Gastroesophageal sphincter (tissue), 4 donors: ENCODE measurements around the gene TNFAIP8. TPM values are rescaled to one million over a fixed set of nuclear protein-coding genes. Genes with fewer than 3 reads are reported as not detected.
"Not testable (repeated sequence)": the region's sequence is repeated elsewhere in the genome, so short reads cannot be mapped to it uniquely, and the experiment has no call there.

Experiments used
- ATAC-seq: fragments of 150-250 bp; one replicate; pipeline ENCODE4 v1.9.1; 2016; ENCODE audit warnings: mild to moderate bottlenecking, moderate library complexity
- H3K27ac ChIP-seq, 4 donors: fragments of 200-600 bp; sonication (generic) in 3 of 4; 1 replicate in 3 of 4; 2 replicates in 1 of 4; pipeline ENCODE4 v1.5.1; 2016 to 2019
- H3K27me3 ChIP-seq: fragments of 200-600 bp; sonication (generic); one replicate; pipeline ENCODE4 v1.5.1; 2019
- H3K36me3 ChIP-seq, 2 donors: fragments of 200-600 bp; sonication (generic); one replicate each; pipeline ENCODE4 v1.5.1; 2019; ENCODE audit warnings: control low read depth in 1 of 2
- H3K4me1 ChIP-seq, 3 donors: fragments of 200-600 bp; sonication (generic); 1 replicate in 2 of 3; 2 replicates in 1 of 3; pipeline ENCODE4 v1.5.1; 2016 to 2019; ENCODE audit warnings: control low read depth in 2 of 3
- H3K4me3 ChIP-seq, 2 donors: fragments of 200-600 bp; sonication (generic); one replicate each; pipeline ENCODE4 v1.5.1; 2019; ENCODE audit warnings: mild to moderate bottlenecking in 1 of 2, moderate library complexity in 1 of 2
- H3K9me3 ChIP-seq, 3 donors: fragments of 200-600 bp; sonication (generic); one replicate each; pipeline ENCODE4 v1.5.1; 2017 to 2019; ENCODE audit warnings: control low read depth in 2 of 3
- CTCF ChIP-seq, 4 experiments: fragments of 200-600 bp in 2 of 4; fragments of 450-650 bp in 2 of 4; sonication (generic) in 1 of 4; IDR thresholded peaks; one replicate each; pipeline ENCODE4 v1.5.1; 2017 to 2019; ENCODE audit warnings: antibody characterized with exemption in 4 of 4, mild to moderate bottlenecking in 2 of 4, moderate library complexity in 2 of 4
- EP300 ChIP-seq: sonication (generic); formaldehyde crosslinking; IDR thresholded peaks from one replicate; pipeline ENCODE4 v1.6.1; 2017; ENCODE audit warnings: antibody characterized with exemption, mild to moderate bottlenecking
- POLR2A ChIP-seq, 2 donors: fragments of 450-650 bp; IDR thresholded peaks; one replicate each; pipeline ENCODE4 v1.6.1; 2017; ENCODE audit warnings: antibody characterized with exemption in 2 of 2, mild to moderate bottlenecking in 2 of 2, moderate library complexity in 1 of 2
- POLR2AphosphoS5 ChIP-seq: sonication (generic); formaldehyde crosslinking; IDR thresholded peaks from one replicate; pipeline ENCODE4 v1.6.1; 2017; ENCODE audit warnings: antibody characterized with exemption
- WGBS, 2 donors: methylation state at CpG; one replicate each; pipeline ENCODE4 v1.1.5; 2018; ENCODE audit warnings: low coverage in 1 of 2; 5-methylcytosine and 5-hydroxymethylcytosine counted together
- total RNA-seq, 4 donors: library from RNA; depleted of rRNA; stranded (reverse); fragments of >200 nt; gene quantifications; one replicate each; pipeline ENCODE4 v1.1.0, GENCODE V29; 2016

TNFAIP8 gene
- total RNA-seq, 4 donors from 2014 or later = 25.4 to 76.7 (median 31.6) TPM

GRCh38 chr5:119411361-119412278 is 55.8 kb downstream of the TNFAIP8 start:
- peak overlapping the region; percentile 48 to 93 for H3K4me3 ChIP-seq
- 1 to 4% methylated on average over 11 to 12 of the region's 15 CpGs for WGBS, 2 donors
- H3K27ac ChIP-seq = peak overlapping the region; percentile 74 to 94 (median 78)
- TF ChIP-seq CTCF (IDR thresholded peaks at IDR 0.05) (peak in 3 of 4 experiments; percentile 95 to 98 (median 96)), POLR2AphosphoS5 (peak; percentile 16), EP300 (no peak), POLR2A (IDR thresholded peaks at IDR 0.05) (no peak)
- H3K9me3 ChIP-seq = no peaks in the 10 kb centered on the region
- H3K4me1 ChIP-seq = peaks cover 0 to 20% (median 4%) of the 10 kb centered on the region in 3 donors
- no peaks in the 10 kb centered on the region for H3K27me3 ChIP-seq
- ATAC-seq = peak; percentile 88
- H3K36me3 ChIP-seq = no peaks in the 10 kb centered on the region

- no peaks in the 10 kb centered on the region for H3K36me3 ChIP-seq
- 25 to 29% methylated on average over 9 of the region's 9 CpGs for WGBS, 2 donors
- H3K27me3 ChIP-seq = no peaks in the 10 kb centered on the region
- H3K27ac ChIP-seq = peak overlapping the region in 3 of 4 donors; percentile 74 to 94 (median 80)
- no peak for ATAC-seq
- H3K9me3 ChIP-seq = no peaks in the 10 kb centered on the region
- peaks cover 0 to 21% (median 4%) of the 10 kb centered on the region in 3 donors for H3K4me1 ChIP-seq
- peak overlapping the region; percentile 48 to 93 for H3K4me3 ChIP-seq
- TF ChIP-seq POLR2AphosphoS5 (no peak), POLR2A (IDR thresholded peaks at IDR 0.05) (no peak), CTCF (IDR thresholded peaks at IDR 0.05) (no peak), EP300 (no peak)
Measured at GRCh38 chr5:119412279-119413227, 56.7 kb downstream of the TNFAIP8 start.

- ATAC-seq, H3K4me3 ChIP-seq, H3K36me3 ChIP-seq, H3K27ac ChIP-seq, H3K9me3 ChIP-seq, H3K27me3 ChIP-seq: not testable (repeated sequence)
- peaks cover 0 to 34% (median 4%) of the 10 kb centered on the region in 3 donors for H3K4me1 ChIP-seq
- 87 to 90% methylated on average over 10 to 12 of the region's 13 CpGs for WGBS, 2 donors
Measured at GRCh38 chr5:119414124-119414734, 58.4 kb downstream of the TNFAIP8 start.

GRCh38 chr5:119417891-119418605 is 62.2 kb downstream of the TNFAIP8 start:
- TF ChIP-seq CTCF (IDR thresholded peaks at IDR 0.05) (no peak), POLR2AphosphoS5 (peak; percentile 49), EP300 (no peak)
- Histone ChIP-seq H3K27ac (peak overlapping the region in 3 of 4 donors; percentile 10 to 58 (median 19)), H3K9me3 (no peaks in the 10 kb centered on the region), H3K4me1 (peaks cover 0 to 14% (median 0%) of the 10 kb centered on the region in 3 donors), H3K27me3 (no peaks in the 10 kb centered on the region), H3K4me3 (no peak overlapping the region), H3K36me3 (no peaks in the 10 kb centered on the region)
- WGBS, 2 donors = 53% methylated on average over 4 to 5 of the region's 5 CpGs
- no peak for ATAC-seq
